HG02870 (cell line): Measurements from ENCODE around the gene MFRP.

Experiments
- ATAC-seq: cut with Tn5 transposase; IDR thresholded peaks from one replicate; pipeline ENCODE4 v1.9.1; 2021; ENCODE audit warnings: mild to moderate bottlenecking, moderate library complexity; ENCODE audit not compliant: unreplicated experiment

Gene MFRP

GRCh38 chr11:119319136-119319699 lies 27.3 kb downstream of the MFRP start:
- no peak for ATAC-seq

GRCh38 chr11:119318240-119319135 lies 28.0 kb downstream of the MFRP start:
- no peak for ATAC-seq

- no peak for ATAC-seq
These were observed 28.8 kb downstream of the MFRP start for GRCh38 chr11:119317592-119318239.

- no peak for ATAC-seq
These were observed 29.5 kb downstream of the MFRP start, which contains the start of gene MCAM for GRCh38 chr11:119316729-119317591. MCAM (minus strand) TSS chr11:119317130; CDS start chr11:119317101, 29 bp downstream.

GRCh38 chr11:119316016-119316728 lies 30.3 kb downstream of the MFRP start:
- no peak for ATAC-seq

- ATAC-seq, result no peak
These were observed 31.1 kb downstream of the MFRP start for GRCh38 chr11:119315131-119316015.

GRCh38 chr11:119314726-119315125 lies 31.8 kb downstream of the MFRP start:
- no peak for ATAC-seq

GRCh38 chr11:119310682-119311052 lies 35.8 kb downstream of the MFRP start:
- no peak for ATAC-seq

GRCh38 chr11:119309953-119310681 lies 36.4 kb downstream of the MFRP start:
- ATAC-seq, result no peak

GRCh38 chr11:119309411-119309810 lies 37.1 kb downstream of the MFRP start:
- ATAC-seq, result no peak

- ATAC-seq, result no peak
These were observed 38.5 kb downstream of the MFRP start for GRCh38 chr11:119307974-119308373.

GRCh38 chr11:119307219-119307618 lies 39.3 kb downstream of the MFRP start:
- ATAC-seq, result no peak

- no peak for ATAC-seq
These were observed 40.1 kb downstream of the MFRP start for GRCh38 chr11:119306373-119306890.

GRCh38 chr11:119305556-119306372 lies 40.7 kb downstream of the MFRP start:
- no peak for ATAC-seq

- ATAC-seq, result no peak
These were observed 43.2 kb downstream of the MFRP start for GRCh38 chr11:119303227-119303718.

GRCh38 chr11:119300198-119300964 lies 46.1 kb downstream of the MFRP start:
- ATAC-seq, result no peak

GRCh38 chr11:119299416-119299815 lies 47.1 kb downstream of the MFRP start:
- no peak for ATAC-seq
